Stimulated activated memory B cell treated with anti-CD40 and anti-IgM and Interleukin-4, amounts not matched to agents 10 μg/mL and 1 μg/mL and 100 μg/mL, for 72 hours (primary cell): ENCODE results near the gene ANLN.

Experiments
- ATAC-seq: fragments of 150-1000 bp; cut with Tn5 transposase; 2 replicates; pipeline ENCODE4 v1.10.0; 2021
- H3K27ac Mint-ChIP-seq: one replicate; pipeline ENCODE4 v1.8.0; 2022; ENCODE audit warnings: mild to moderate bottlenecking, mixed read lengths
- H3K27me3 Mint-ChIP-seq: one replicate; pipeline ENCODE4 v1.8.0; 2022; ENCODE audit warnings: mixed read lengths
- H3K36me3 Mint-ChIP-seq: one replicate; pipeline ENCODE4 v1.8.0; 2022; ENCODE audit warnings: mixed read lengths
- H3K4me1 Mint-ChIP-seq: one replicate; pipeline ENCODE4 v1.8.0; 2022; ENCODE audit warnings: mixed read lengths
- H3K4me3 Mint-ChIP-seq: one replicate; pipeline ENCODE4 v1.8.0; 2022; ENCODE audit warnings: mild to moderate bottlenecking, moderate library complexity, mixed read lengths
- H3K9me3 Mint-ChIP-seq: one replicate; pipeline ENCODE4 v1.8.0; 2022; ENCODE audit warnings: mixed read lengths

The ANLN gene

GRCh38 chr7:36420307-36420706 lies 30.6 kb downstream of the ANLN start:
- ATAC-seq: no peak
- Mint-ChIP-seq H3K4me1 (no peaks in the 10 kb centered on the region), H3K4me3 (no peak overlapping the region), H3K27ac (no peak overlapping the region), H3K36me3 (no peaks in the 10 kb centered on the region), H3K27me3 (no peaks in the 10 kb centered on the region), H3K9me3 (no peaks in the 10 kb centered on the region)

GRCh38 chr7:36422072-36422471 lies 32.4 kb downstream of the ANLN start:
- no peak overlapping the region for H3K27ac Mint-ChIP-seq
- no peak overlapping the region for H3K4me3 Mint-ChIP-seq
- no peaks in the 10 kb centered on the region for H3K27me3 Mint-ChIP-seq
- no peaks in the 10 kb centered on the region for H3K4me1 Mint-ChIP-seq
- no peaks in the 10 kb centered on the region for H3K9me3 Mint-ChIP-seq
- no peak for ATAC-seq
- no peaks in the 10 kb centered on the region for H3K36me3 Mint-ChIP-seq

DNA sequence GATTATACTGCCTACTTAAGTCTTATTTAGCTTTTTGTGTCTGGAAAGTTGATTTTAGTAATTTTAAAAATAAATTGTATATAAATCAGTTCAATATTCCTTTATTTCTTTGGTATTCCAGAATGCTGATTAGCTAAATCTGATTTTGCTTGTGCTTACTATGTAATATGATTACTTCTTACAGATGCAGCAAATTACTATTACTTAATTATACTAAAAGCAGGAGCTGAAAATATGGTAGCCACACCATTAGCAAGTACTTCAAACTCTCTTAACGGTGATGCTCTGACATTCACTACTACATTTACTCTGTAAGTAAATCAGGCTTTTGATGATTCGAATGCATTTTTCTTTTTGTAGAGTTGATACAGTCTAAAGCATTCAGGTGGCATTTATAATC lies 34.0 kb downstream of the ANLN start:
- Mint-ChIP-seq H3K4me1 (no peaks in the 10 kb centered on the region), H3K9me3 (no peaks in the 10 kb centered on the region), H3K27me3 (no peaks in the 10 kb centered on the region), H3K36me3 (no peaks in the 10 kb centered on the region), H3K27ac (no peak overlapping the region), H3K4me3 (no peak overlapping the region)
- no peak for ATAC-seq

DNA sequence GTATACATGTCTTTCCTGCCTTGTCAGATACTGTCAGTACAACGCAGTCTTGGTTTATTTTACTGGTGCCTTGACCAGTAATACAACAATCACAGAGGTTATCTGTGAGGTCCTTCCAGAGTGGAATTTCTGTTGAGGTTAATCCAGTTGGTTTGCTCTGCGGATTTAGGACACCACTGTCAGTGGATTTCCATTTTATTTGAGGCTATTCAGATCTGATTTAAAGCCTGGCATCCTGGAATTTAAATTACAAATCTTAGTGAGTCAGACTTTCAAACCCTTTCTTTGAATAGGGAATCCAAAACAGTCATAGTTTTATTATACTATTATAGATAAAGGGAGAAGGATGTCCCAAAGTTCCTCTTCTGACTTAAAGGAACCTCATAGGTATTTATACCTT lies 40.5 kb downstream of the ANLN start:
- H3K27ac Mint-ChIP-seq: no peak overlapping the region
- ATAC-seq: no peak
- no peaks in the 10 kb centered on the region for H3K27me3 Mint-ChIP-seq
- H3K4me3 Mint-ChIP-seq: no peak overlapping the region
- peaks cover 7% of the 10 kb centered on the region for H3K9me3 Mint-ChIP-seq
- peaks cover 14% of the 10 kb centered on the region for H3K36me3 Mint-ChIP-seq
- H3K4me1 Mint-ChIP-seq: no peaks in the 10 kb centered on the region

DNA sequence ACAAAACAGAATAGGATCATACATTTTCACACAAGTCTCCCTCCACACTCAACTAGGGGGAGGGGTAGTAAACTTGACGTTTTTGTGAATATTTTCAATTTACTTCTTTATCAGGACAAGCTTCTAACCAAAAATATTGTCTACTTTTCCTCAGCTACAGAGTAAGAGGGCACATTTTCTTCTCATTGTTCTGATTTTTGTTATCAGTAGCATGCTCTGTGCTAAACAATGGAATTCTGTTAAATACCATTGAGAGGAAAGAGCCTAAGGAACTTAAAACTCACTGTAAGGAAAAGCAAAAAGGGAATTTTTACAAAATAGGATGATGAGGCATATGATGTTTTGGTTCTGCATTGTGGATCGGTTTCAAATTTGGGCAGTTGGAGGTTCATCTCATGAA lies 41.2 kb downstream of the ANLN start:
- Mint-ChIP-seq H3K4me3 (no peak overlapping the region), H3K27ac (no peak overlapping the region), H3K27me3 (no peaks in the 10 kb centered on the region), H3K4me1 (no peaks in the 10 kb centered on the region), H3K36me3 (peaks cover 14% of the 10 kb centered on the region), H3K9me3 (peaks cover 7% of the 10 kb centered on the region)
- no peak for ATAC-seq

DNA sequence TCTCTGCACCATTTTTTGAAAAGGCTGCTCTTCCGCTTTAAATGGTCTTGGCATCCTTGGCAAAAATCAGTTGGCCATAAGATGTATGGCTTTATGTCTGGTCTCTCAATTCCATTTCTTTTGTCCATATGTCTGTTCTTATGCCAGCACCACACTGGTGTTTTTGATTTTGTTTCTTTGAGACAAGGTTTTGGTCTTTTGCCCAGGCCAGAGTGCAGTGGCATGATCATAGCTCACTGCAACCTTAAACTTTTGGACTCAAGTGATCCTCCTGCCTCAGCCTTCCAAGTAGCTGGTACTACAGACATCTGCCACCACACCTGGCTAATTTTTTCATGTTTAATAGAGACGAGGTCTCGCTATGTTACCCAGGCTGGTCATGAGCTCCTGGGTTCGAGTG lies 48.5 kb downstream of the ANLN start:
- peaks cover 6% of the 10 kb centered on the region for H3K36me3 Mint-ChIP-seq
- no peak overlapping the region for H3K27ac Mint-ChIP-seq
- H3K27me3 Mint-ChIP-seq: no peaks in the 10 kb centered on the region
- H3K4me1 Mint-ChIP-seq: no peaks in the 10 kb centered on the region
- peaks cover 3% of the 10 kb centered on the region for H3K9me3 Mint-ChIP-seq
- ATAC-seq: no peak
- no peak overlapping the region for H3K4me3 Mint-ChIP-seq

- Mint-ChIP-seq H3K27ac (no peak overlapping the region), H3K27me3 (no peaks in the 10 kb centered on the region), H3K4me1 (no peaks in the 10 kb centered on the region), H3K36me3 (no peaks in the 10 kb centered on the region), H3K9me3 (no peaks in the 10 kb centered on the region), H3K4me3 (no peak overlapping the region)
- no peak for ATAC-seq
These were observed 50.0 kb downstream of the ANLN start for GRCh38 chr7:36439624-36440023.

DNA sequence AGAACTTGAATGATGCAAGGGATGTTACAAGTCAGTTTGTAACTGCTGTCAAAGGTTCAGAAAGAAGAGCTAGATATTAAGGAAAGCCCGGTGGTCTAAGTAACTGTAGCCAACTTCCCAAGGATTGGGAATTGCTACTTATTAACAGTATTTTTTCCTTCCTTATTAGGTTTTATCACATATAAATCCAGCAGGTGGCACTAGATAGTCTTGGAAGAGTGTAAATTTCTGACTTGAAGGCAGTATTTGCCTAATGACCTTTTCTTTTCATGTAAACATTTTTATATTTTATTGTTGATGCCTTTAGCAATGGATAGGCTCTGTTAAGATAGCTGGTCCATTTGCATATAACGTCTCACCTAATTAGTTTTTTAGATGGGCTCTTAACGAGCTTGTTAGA lies 51.2 kb downstream of the ANLN start:
- H3K9me3 Mint-ChIP-seq: no peaks in the 10 kb centered on the region
- H3K27ac Mint-ChIP-seq: no peak overlapping the region
- H3K4me3 Mint-ChIP-seq: no peak overlapping the region
- H3K4me1 Mint-ChIP-seq: no peaks in the 10 kb centered on the region
- no peaks in the 10 kb centered on the region for H3K36me3 Mint-ChIP-seq
- no peaks in the 10 kb centered on the region for H3K27me3 Mint-ChIP-seq
- no peak for ATAC-seq

GRCh38 chr7:36441344-36442022 lies 51.8 kb downstream of the ANLN start:
- ATAC-seq: no peak
- H3K9me3 Mint-ChIP-seq: no peaks in the 10 kb centered on the region
- no peaks in the 10 kb centered on the region for H3K36me3 Mint-ChIP-seq
- H3K4me3 Mint-ChIP-seq: no peak overlapping the region
- H3K4me1 Mint-ChIP-seq: no peaks in the 10 kb centered on the region
- H3K27me3 Mint-ChIP-seq: no peaks in the 10 kb centered on the region
- no peak overlapping the region for H3K27ac Mint-ChIP-seq

- no peak overlapping the region for H3K4me3 Mint-ChIP-seq
- H3K36me3 Mint-ChIP-seq: no peaks in the 10 kb centered on the region
- no peaks in the 10 kb centered on the region for H3K9me3 Mint-ChIP-seq
- no peak for ATAC-seq
- no peaks in the 10 kb centered on the region for H3K27me3 Mint-ChIP-seq
- H3K4me1 Mint-ChIP-seq: no peaks in the 10 kb centered on the region
- H3K27ac Mint-ChIP-seq: no peak overlapping the region
These were observed 59.2 kb downstream of the ANLN start for GRCh38 chr7:36448781-36449379.

GRCh38 chr7:36449685-36450084 lies 60.0 kb downstream of the ANLN start:
- ATAC-seq: no peak
- H3K4me1 Mint-ChIP-seq: no peaks in the 10 kb centered on the region

DNA sequence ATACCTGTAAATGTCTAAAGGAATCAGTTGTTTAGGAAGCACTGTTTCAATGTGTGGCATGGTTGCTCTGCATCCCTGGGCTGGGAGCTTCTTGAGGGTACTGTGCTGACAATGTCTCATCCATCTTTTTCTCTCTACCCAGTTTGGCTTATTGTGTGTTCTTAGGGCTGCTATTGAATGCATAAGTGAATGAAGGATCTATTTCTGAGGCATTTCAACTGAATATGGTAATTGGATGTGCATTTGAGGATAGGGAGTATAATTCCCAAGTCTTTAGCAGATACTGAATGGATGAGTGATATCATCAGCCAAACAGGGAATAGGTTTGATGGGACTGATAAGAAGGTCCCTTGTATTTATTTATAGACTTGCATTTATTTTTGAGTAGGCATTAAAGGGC lies 64.1 kb downstream of the ANLN start:
- no peak overlapping the region for H3K27ac Mint-ChIP-seq
- H3K27me3 Mint-ChIP-seq: no peaks in the 10 kb centered on the region
- H3K9me3 Mint-ChIP-seq: no peaks in the 10 kb centered on the region
- no peak for ATAC-seq
- H3K4me1 Mint-ChIP-seq: no peaks in the 10 kb centered on the region
- H3K4me3 Mint-ChIP-seq: no peak overlapping the region
- no peaks in the 10 kb centered on the region for H3K36me3 Mint-ChIP-seq

More at GRCh38 chr7:36449685-36450084, 60.0 kb downstream of the ANLN start:
- Mint-ChIP-seq H3K9me3 (no peaks in the 10 kb centered on the region), H3K36me3 (no peaks in the 10 kb centered on the region), H3K27me3 (no peaks in the 10 kb centered on the region), H3K27ac (no peak overlapping the region), H3K4me3 (no peak overlapping the region)

GRCh38 chr7:36455646-36456045 lies 66.0 kb downstream of the ANLN start:
- Mint-ChIP-seq H3K36me3 (no peaks in the 10 kb centered on the region), H3K4me1 (no peaks in the 10 kb centered on the region), H3K27ac (no peak overlapping the region), H3K4me3 (no peak overlapping the region), H3K9me3 (no peaks in the 10 kb centered on the region), H3K27me3 (no peaks in the 10 kb centered on the region)
- ATAC-seq: no peak

- H3K27ac Mint-ChIP-seq: no peak overlapping the region
- H3K9me3 Mint-ChIP-seq: no peaks in the 10 kb centered on the region
- no peaks in the 10 kb centered on the region for H3K4me1 Mint-ChIP-seq
- H3K27me3 Mint-ChIP-seq: no peaks in the 10 kb centered on the region
- ATAC-seq: no peak
- H3K36me3 Mint-ChIP-seq: no peaks in the 10 kb centered on the region
- no peak overlapping the region for H3K4me3 Mint-ChIP-seq
These were observed 66.5 kb downstream of the ANLN start for GRCh38 chr7:36456138-36456537.

GRCh38 chr7:36456548-36456947 lies 66.9 kb downstream of the ANLN start:
- Mint-ChIP-seq H3K4me3 (no peak overlapping the region), H3K9me3 (no peaks in the 10 kb centered on the region), H3K4me1 (no peaks in the 10 kb centered on the region), H3K27me3 (no peaks in the 10 kb centered on the region), H3K27ac (no peak overlapping the region), H3K36me3 (no peaks in the 10 kb centered on the region)
- no peak for ATAC-seq

GRCh38 chr7:36459236-36459960 lies 69.7 kb downstream of the ANLN start:
- H3K36me3 Mint-ChIP-seq: no peaks in the 10 kb centered on the region
- no peaks in the 10 kb centered on the region for H3K27me3 Mint-ChIP-seq
- H3K4me1 Mint-ChIP-seq: no peaks in the 10 kb centered on the region
- H3K27ac Mint-ChIP-seq: no peak overlapping the region
- no peak for ATAC-seq
- H3K9me3 Mint-ChIP-seq: no peaks in the 10 kb centered on the region
- no peak overlapping the region for H3K4me3 Mint-ChIP-seq
